ENCODE measurements around the gene PDE6B.
"Not testable (repeated sequence)": the region's sequence is repeated elsewhere in the genome, so short reads cannot be mapped to it uniquely, and the experiment has no call there.

The PDE6B gene

GRCh38 chr4:624705-625590 is at the start of gene PDE6B:
PDE6B (plus strand) TSS chr4:625573; CDS start chr4:625627, 54 bp downstream.
- no peak for DNase-seq

- DNase-seq: no peak
These were observed 49.0 kb upstream of the PDE6B start, which contains the start of gene TMEM271 for GRCh38 chr4:576245-576821. TMEM271 (minus strand) TSS chr4:576295; CDS start chr4:576062, 233 bp downstream.

GRCh38 chr4:576991-577498 is 48.3 kb upstream of the PDE6B start:
- DNase-seq: no peak

GRCh38 chr4:577499-578450 is 47.6 kb upstream of the PDE6B start:
- DNase-seq: no peak

GRCh38 chr4:578451-579443 is 46.6 kb upstream of the PDE6B start:
- no peak for DNase-seq

GRCh38 chr4:579543-580175 is 45.7 kb upstream of the PDE6B start:
- DNase-seq: no peak

GRCh38 chr4:581181-581580 is 44.2 kb upstream of the PDE6B start:
- no peak for DNase-seq

- no peak for DNase-seq
These were observed 43.5 kb upstream of the PDE6B start for GRCh38 chr4:581753-582361.

- DNase-seq: no peak
These were observed 41.6 kb upstream of the PDE6B start for GRCh38 chr4:583820-584219.

- no peak for DNase-seq
These were observed 37.6 kb upstream of the PDE6B start for GRCh38 chr4:587671-588350.

GRCh38 chr4:588351-588849 is 37.0 kb upstream of the PDE6B start:
- DNase-seq: no peak

GRCh38 chr4:589219-589963 is 36.0 kb upstream of the PDE6B start:
- DNase-seq: no peak

GRCh38 chr4:590313-590841 is 35.0 kb upstream of the PDE6B start:
- DNase-seq: no peak

- DNase-seq: not testable (repeated sequence)
These were observed 33.2 kb upstream of the PDE6B start for GRCh38 chr4:592178-592577.

- DNase-seq: no peak
These were observed 32.4 kb upstream of the PDE6B start for GRCh38 chr4:592825-593520.

GRCh38 chr4:598925-599324 is 26.4 kb upstream of the PDE6B start:
- DNase-seq: no peak

- DNase-seq: no peak
These were observed 25.2 kb upstream of the PDE6B start for GRCh38 chr4:600166-600565.

GRCh38 chr4:600850-601515 is 24.4 kb upstream of the PDE6B start:
- DNase-seq: no peak

Data from NCI-H1048 (cell line).